ENCODE measurements around the gene PAPSS1.

PAPSS1 gene

DNA sequence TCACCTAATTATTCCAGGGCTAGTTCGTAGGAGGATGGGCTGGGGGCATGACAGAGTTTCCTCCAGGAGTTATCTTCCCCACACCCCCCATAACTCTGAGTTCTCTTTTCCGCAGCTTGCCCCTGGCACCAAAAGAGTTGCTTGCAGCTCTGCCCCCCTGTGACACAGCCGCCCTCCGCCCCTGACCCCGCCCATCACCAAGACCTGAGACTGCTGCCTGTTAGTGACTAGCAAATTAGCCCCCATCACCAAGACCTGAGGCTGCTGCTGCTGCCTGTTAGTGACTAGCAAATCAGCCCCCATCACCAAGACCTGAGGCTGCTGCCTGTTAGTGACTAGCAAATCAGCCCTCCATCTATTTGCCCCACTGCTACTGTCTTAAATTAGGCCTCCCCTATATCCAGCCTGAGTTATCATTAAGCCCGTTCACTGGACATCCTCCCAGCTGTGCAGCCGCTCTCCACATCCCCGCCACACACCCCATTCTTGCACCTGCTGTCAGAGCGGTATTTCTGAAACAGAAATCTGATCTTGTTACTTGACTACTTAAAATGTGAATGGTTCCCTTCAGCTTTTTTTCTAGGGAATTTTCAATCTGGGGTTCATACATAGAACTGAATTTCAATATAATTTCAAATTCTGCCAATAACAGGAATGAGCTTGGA lies 1.5 kb upstream of the PAPSS1 start:
- no peaks in the 10 kb centered on the region for H3K9me3 ChIP-seq (ENCODE audit: severe bottlenecking)
- no peak overlapping the region for H3K4me3 ChIP-seq (ENCODE audit: low read depth, low read length)
- no peaks in the 10 kb centered on the region for H3K27me3 ChIP-seq (ENCODE audit: insufficient read depth, low read depth, severe bottlenecking)
- peaks cover 15% of the 10 kb centered on the region for H3K36me3 ChIP-seq
- TF ChIP-seq CTCF (IDR thresholded peaks at IDR 0.05; ENCODE audit: low read depth, low read length), result no peak
- DNase-seq, result no peak
- no peak overlapping the region for H3K27ac ChIP-seq

GRCh38 chr4:107719207-107719921 lies 670 bp downstream of the PAPSS1 start:
- H3K4me3 ChIP-seq (ENCODE audit: low read depth, low read length), result peak overlapping the region; percentile 92
- no peaks in the 10 kb centered on the region for H3K9me3 ChIP-seq (ENCODE audit: severe bottlenecking)
- no peak for DNase-seq
- peaks cover 20% of the 10 kb centered on the region for H3K36me3 ChIP-seq
- no peak for TF ChIP-seq CTCF (IDR thresholded peaks at IDR 0.05; ENCODE audit: low read depth, low read length)
- peak overlapping the region; percentile 81 for H3K27ac ChIP-seq
- no peaks in the 10 kb centered on the region for H3K27me3 ChIP-seq (ENCODE audit: insufficient read depth, low read depth, severe bottlenecking)

GRCh38 chr4:107718351-107718965 lies 1.6 kb downstream of the PAPSS1 start:
- TF ChIP-seq CTCF (IDR thresholded peaks at IDR 0.05; ENCODE audit: low read depth, low read length), result no peak
- H3K4me3 ChIP-seq (ENCODE audit: low read depth, low read length), result peak overlapping the region; percentile 92
- H3K36me3 ChIP-seq, result peaks cover 21% of the 10 kb centered on the region
- peak overlapping the region; percentile 81 for H3K27ac ChIP-seq
- H3K27me3 ChIP-seq (ENCODE audit: insufficient read depth, low read depth, severe bottlenecking), result no peaks in the 10 kb centered on the region
- no peak for DNase-seq
- H3K9me3 ChIP-seq (ENCODE audit: severe bottlenecking), result no peaks in the 10 kb centered on the region

DNA sequence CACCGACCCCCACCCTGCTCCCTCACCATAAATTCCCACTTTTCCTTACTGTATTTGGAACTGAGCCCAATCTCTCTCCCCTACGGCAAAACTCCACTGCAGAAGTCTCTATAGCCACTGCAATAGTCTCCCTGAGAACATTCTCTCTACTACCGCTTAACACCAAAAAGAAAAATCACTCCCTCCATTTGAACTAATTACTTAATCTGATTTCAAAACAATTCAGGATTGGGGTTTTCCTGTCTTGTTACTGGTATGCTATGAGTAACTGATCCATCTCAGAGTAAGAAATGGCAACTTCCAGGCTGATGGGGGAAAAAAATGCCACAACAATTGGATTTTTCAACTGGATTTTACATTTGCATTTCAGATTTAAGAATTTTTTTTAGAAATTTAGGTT lies 5.8 kb downstream of the PAPSS1 start:
- DNase-seq, result no peak
- peaks cover 48% of the 10 kb centered on the region for H3K36me3 ChIP-seq

DNA sequence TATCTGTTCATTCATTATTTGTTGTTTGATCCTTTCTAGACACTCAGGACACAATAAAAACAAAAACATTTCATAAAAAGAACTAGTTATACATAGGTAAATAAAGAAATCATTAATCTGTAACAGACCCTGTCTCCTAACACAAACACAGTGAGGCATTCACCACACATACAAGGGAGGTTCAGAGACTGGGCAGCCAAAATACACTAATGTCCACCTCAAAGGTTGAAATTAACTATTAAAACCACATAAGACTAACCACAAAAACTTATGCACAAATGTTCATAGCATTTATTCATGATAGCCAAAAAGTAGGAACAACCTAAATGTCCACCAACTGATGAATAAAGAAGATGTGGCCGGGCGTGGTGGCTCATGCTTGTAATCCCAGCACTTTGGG lies 7.8 kb downstream of the PAPSS1 start:
- Histone ChIP-seq H3K36me3 (peaks cover 44% of the 10 kb centered on the region), H3K4me3 (ENCODE audit: low read depth, low read length) (no peak overlapping the region), H3K9me3 (ENCODE audit: severe bottlenecking) (no peaks in the 10 kb centered on the region), H3K27ac (peak overlapping the region; percentile 51), H3K27me3 (ENCODE audit: insufficient read depth, low read depth, severe bottlenecking) (no peaks in the 10 kb centered on the region)
- DNase-seq, result no peak
- no peak for TF ChIP-seq CTCF (IDR thresholded peaks at IDR 0.05; ENCODE audit: low read depth, low read length)

More for the DNA sequence above, 5.8 kb downstream of the PAPSS1 start:
- Histone ChIP-seq H3K27ac (peak overlapping the region; percentile 81), H3K27me3 (ENCODE audit: insufficient read depth, low read depth, severe bottlenecking) (no peaks in the 10 kb centered on the region), H3K9me3 (ENCODE audit: severe bottlenecking) (no peaks in the 10 kb centered on the region), H3K4me3 (ENCODE audit: low read depth, low read length) (no peak overlapping the region)
- no peak for TF ChIP-seq CTCF (IDR thresholded peaks at IDR 0.05; ENCODE audit: low read depth, low read length)

Measured in WERI-Rb-1 (cell line).